Keratinocyte (primary cell): Measurements from ENCODE around the gene MAP1LC3A.

ENCODE experiments used
- CTCF ChIP-seq, 3 experiments: IDR thresholded peaks in 1 of 3; conservative IDR thresholded peaks in 1 of 3; optimal IDR thresholded peaks in 1 of 3; 2 replicates in 2 of 3; 3 replicates in 1 of 3; pipeline versions ENCODE3 to v1.5.1; 2011; ENCODE audit warnings: low read length in 3 of 3, mild to moderate bottlenecking in 3 of 3, moderate library complexity in 2 of 3, control low read depth in 1 of 3, inconsistent platforms in 1 of 3; ENCODE audit not compliant: insufficient read depth in 2 of 3; ENCODE audit errors: extremely low read depth in 1 of 3
- EZH2 ChIP-seq: IDR thresholded peaks from one replicate; pipeline ENCODE4 v1.6.1; 2012; ENCODE audit warnings: inconsistent platforms, mild to moderate bottlenecking, low read length, moderate library complexity

- no peak for TF ChIP-seq CTCF (optimal IDR thresholded peaks at IDR 0.05 in 1 of 3, IDR thresholded peaks at IDR 0.05 in 1 of 3, conservative IDR thresholded peaks at IDR 0.05 in 1 of 3; ENCODE audit: extremely low read depth in 1 of 3, insufficient read depth in 2 of 3, low read length in 3 of 3)
- no peak for TF ChIP-seq EZH2
These were observed 8.6 kb upstream of the MAP1LC3A start for GRCh38 chr20:34549929-34550305.
